Activated CD4-positive, alpha-beta memory T cell treated with anti-CD3 and anti-CD28 coated beads for 36 hours (primary cell): ENCODE data around the gene SSX2IP. TPM values are rescaled to one million over a fixed set of nuclear protein-coding genes. Genes with fewer than 3 reads are reported as not detected.
"Not testable (repeated sequence)": the region's sequence is repeated elsewhere in the genome, so short reads cannot be mapped to it uniquely, and the experiment has no call there.

Experiments used
- CTCF ChIA-PET: fragments of 350-600 bp; sonication (Branson Sonifier 250); formaldehyde crosslinking; loops from one replicate; lab custom pipeline; 2021; ENCODE audit warnings: antibody characterized with exemption, inconsistent platforms; lab: Charles Lee
- POLR2A ChIA-PET: fragments of 350-600 bp; sonication (Branson Sonifier 250); formaldehyde crosslinking; loops from one replicate; lab custom pipeline; 2021; ENCODE audit warnings: antibody characterized with exemption; lab: Charles Lee
- DNase-seq: peaks from one replicate; pipeline ENCODE4 v3.0.0-alpha.2; 2020
- H3K27ac Mint-ChIP-seq: one replicate; pipeline ENCODE4 v1.8.0; 2021; ENCODE audit warnings: mixed read lengths
- H3K27me3 Mint-ChIP-seq: one replicate; pipeline ENCODE4 v1.8.0; 2021; ENCODE audit warnings: mixed read lengths
- H3K36me3 Mint-ChIP-seq: one replicate; pipeline ENCODE4 v1.8.0; 2021; ENCODE audit warnings: mixed read lengths
- H3K4me1 Mint-ChIP-seq: one replicate; pipeline ENCODE4 v1.8.0; 2021; ENCODE audit warnings: low read depth, mixed read lengths
- H3K4me3 Mint-ChIP-seq: one replicate; pipeline ENCODE4 v1.8.0; 2021; ENCODE audit warnings: mild to moderate bottlenecking, mixed read lengths
- H3K9me3 Mint-ChIP-seq: one replicate; pipeline ENCODE4 v1.8.0; 2021; ENCODE audit warnings: mixed read lengths
- intact Hi-C: fragments of 100-400 bp; cut with micrococcal nuclease; formaldehyde crosslinking; loops from one replicate; pipeline ENCODE4 v1.15.1; 2023
- total RNA-seq, 2 experiments: library from RNA; stranded (reverse); gene quantifications; one replicate each; pipeline ENCODE4 v1.2.3, GENCODE V29; 2021

The SSX2IP gene
- total RNA-seq, 2 experiments from 2014 or later, result 10.9 to 11.6 TPM

DNA sequence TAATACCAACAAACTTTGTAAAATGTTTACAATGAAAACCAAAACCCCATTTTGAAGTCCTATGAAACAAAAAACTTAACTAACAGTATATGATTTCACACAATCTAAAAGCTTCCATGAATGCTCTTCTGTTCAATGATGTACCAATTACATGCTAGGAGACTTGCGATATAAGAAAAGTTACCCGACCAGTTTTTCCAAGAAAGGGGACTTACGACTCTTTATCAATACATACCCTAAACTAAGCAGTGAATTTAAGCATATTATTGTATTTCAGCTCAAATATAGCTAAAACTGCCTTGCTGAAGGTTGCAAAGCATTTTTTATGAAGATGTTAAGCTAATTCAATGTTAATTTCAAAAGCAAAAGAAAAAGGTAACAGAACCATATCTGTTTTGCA lies 15.6 kb downstream of the SSX2IP start:
- no peaks in the 10 kb centered on the region for H3K9me3 Mint-ChIP-seq
- no peaks in the 10 kb centered on the region for H3K27me3 Mint-ChIP-seq
- H3K4me1 Mint-ChIP-seq, result peaks cover 4% of the 10 kb centered on the region
- ChIA-PET POLR2A (no interaction called here), CTCF (interaction anchor here (0.7 kb wide), 1 partner anchor 49 kb away, joined by 3 read pairs; no protein-coding TSS in a partner anchor)
- no peak for DNase-seq
- intact Hi-C loops, result no loop called here
- no peak overlapping the region for H3K4me3 Mint-ChIP-seq
- H3K27ac Mint-ChIP-seq, result no peak overlapping the region
- peaks cover under 1% of the 10 kb centered on the region for H3K36me3 Mint-ChIP-seq

DNA sequence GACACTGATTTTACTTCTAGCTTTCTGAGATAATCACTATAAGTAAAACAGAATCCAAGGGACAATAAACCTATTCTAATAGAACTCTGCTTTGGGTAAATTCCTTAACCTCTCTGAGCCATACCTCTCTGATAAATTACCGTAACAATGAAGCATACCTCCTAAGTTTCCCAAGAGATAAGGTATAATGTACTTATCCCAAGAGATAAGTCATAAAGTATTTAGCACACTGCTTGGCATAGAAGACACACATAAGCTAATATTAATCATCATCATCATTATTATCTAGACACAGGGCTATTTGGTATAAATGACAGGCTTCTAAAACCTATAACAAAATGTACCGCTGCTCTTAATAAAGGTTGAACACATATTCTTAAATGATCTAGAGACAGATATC lies 16.2 kb downstream of the SSX2IP start:
- POLR2A ChIA-PET, result no interaction called here
- intact Hi-C loops, result no loop called here
- H3K4me3 Mint-ChIP-seq, result no peak overlapping the region
- H3K27me3 Mint-ChIP-seq, result no peaks in the 10 kb centered on the region
- CTCF ChIA-PET, result interaction anchor here (0.7 kb wide), 1 partner anchor 50 kb away, joined by 3 read pairs; no protein-coding TSS in a partner anchor
- no peaks in the 10 kb centered on the region for H3K9me3 Mint-ChIP-seq
- H3K4me1 Mint-ChIP-seq, result peaks cover 4% of the 10 kb centered on the region
- peaks cover 2% of the 10 kb centered on the region for H3K36me3 Mint-ChIP-seq
- DNase-seq, result no peak
- no peak overlapping the region for H3K27ac Mint-ChIP-seq

DNA sequence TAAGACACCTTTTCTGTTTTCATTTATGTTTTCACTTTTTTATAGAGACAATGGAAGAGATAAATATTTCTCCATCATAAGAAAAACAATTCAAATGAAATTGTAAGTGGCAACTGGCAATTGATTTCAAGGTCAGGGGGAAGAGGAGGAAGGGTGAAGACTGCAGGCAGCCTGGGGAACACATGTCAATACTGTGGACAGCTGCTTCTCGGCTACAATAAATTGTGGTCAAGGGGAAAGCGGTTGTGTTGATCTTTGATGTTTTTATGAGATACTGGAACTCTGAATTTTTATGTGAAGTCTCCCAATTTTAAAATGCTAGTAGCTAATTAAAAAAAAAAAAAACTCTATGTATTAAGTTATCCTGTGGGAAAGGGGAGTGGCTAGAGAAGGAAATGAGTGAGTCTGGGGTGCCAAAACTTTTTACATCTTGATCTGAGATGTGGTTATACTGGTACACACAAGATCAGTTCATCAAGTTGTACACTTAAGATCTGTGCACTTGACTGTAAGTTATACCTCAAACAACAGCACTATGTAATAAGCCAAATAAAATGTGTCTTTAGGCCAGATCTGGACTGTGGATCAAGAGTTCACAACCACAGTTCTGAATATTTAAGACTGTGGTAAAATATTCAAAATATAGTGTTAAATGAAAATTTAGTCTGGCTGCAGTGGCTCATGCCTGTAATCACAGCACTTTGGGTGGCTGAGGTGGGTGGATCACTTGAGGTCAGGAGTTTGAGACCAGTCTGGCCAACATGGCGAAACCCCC lies 18.0 kb downstream of the SSX2IP start:
- H3K27ac Mint-ChIP-seq, result no peak overlapping the region
- no peak overlapping the region for H3K4me3 Mint-ChIP-seq
- no peaks in the 10 kb centered on the region for H3K27me3 Mint-ChIP-seq
- H3K4me1 Mint-ChIP-seq, result peaks cover 4% of the 10 kb centered on the region
- intact Hi-C loops, result no loop called here
- ChIA-PET POLR2A (no interaction called here), CTCF (interaction anchor here (0.6 kb wide), 1 partner anchor 138 kb away, joined by 3 read pairs; no protein-coding TSS in a partner anchor)
- H3K9me3 Mint-ChIP-seq, result no peaks in the 10 kb centered on the region
- no peak for DNase-seq
- H3K36me3 Mint-ChIP-seq, result peaks cover 2% of the 10 kb centered on the region

DNA sequence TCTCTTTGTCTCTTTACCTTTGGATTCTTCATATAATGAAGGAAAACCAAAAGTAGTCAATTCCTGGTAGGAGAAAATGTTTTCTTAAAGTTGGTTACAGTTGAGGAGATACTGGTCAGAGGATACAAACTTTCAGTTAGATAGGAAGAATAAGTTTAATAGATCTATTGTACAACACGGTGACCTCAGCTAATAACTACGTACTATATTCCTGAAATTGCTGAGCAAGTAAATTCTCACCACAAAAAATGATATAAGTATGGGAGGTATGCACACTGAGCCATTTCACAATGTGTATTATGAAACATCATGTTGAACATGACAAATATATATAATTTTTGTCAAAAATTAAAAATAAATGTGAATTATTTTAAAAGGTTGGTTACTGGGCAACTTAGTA lies 20.4 kb downstream of the SSX2IP start:
- CTCF ChIA-PET, result interaction anchor here (1.2 to 2.2 kb wide), 4 partner anchors 47 to 93 kb away, joined by 3 to 18 read pairs (median 6); no protein-coding TSS in a partner anchor
- POLR2A ChIA-PET, result interaction anchor here (0.9 kb wide), 1 partner anchor 78 kb away, joined by 3 read pairs; no protein-coding TSS in a partner anchor
- no peak overlapping the region for H3K27ac Mint-ChIP-seq
- H3K4me3 Mint-ChIP-seq, result no peak overlapping the region
- peaks cover 2% of the 10 kb centered on the region for H3K36me3 Mint-ChIP-seq
- no peaks in the 10 kb centered on the region for H3K9me3 Mint-ChIP-seq
- peaks cover 4% of the 10 kb centered on the region for H3K4me1 Mint-ChIP-seq
- intact Hi-C loops, result loop anchor here (5.0 kb wide), 1 partner anchor 52 kb away; no protein-coding TSS in a partner anchor
- no peaks in the 10 kb centered on the region for H3K27me3 Mint-ChIP-seq
- no peak for DNase-seq

DNA sequence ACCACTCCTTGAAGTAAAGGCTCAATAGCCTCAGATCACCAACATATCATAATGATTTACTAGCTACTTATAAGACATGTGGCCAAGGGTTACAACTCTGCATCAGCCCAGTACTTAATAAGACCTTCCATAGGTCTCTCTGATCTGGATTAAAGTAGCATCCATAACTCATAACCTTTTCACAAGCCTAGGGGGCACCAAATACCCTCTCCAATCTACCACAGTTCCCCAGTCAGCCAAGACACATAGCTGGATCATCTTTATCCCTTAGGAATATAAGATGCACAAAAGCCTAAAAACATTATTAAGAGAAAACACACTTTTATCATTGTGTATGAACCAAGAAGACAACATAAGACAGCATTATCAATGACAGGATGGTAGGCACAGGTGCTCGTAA lies 22.1 kb downstream of the SSX2IP start:
- no peak for DNase-seq
- Mint-ChIP-seq H3K9me3 (no peaks in the 10 kb centered on the region), H3K4me3 (no peak overlapping the region), H3K27ac (no peak overlapping the region), H3K36me3 (peaks cover 2% of the 10 kb centered on the region), H3K4me1 (peaks cover 2% of the 10 kb centered on the region), H3K27me3 (no peaks in the 10 kb centered on the region)
- CTCF ChIA-PET, result interaction anchor here (0.6 to 2.2 kb wide), 4 partner anchors 21 to 86 kb away, joined by 3 to 18 read pairs (median 6); no protein-coding TSS in a partner anchor
- intact Hi-C loops, result loop anchor here (1.0 to 5.0 kb wide), 2 partner anchors 54 to 85 kb away; no protein-coding TSS in a partner anchor
- POLR2A ChIA-PET, result no interaction called here

DNA sequence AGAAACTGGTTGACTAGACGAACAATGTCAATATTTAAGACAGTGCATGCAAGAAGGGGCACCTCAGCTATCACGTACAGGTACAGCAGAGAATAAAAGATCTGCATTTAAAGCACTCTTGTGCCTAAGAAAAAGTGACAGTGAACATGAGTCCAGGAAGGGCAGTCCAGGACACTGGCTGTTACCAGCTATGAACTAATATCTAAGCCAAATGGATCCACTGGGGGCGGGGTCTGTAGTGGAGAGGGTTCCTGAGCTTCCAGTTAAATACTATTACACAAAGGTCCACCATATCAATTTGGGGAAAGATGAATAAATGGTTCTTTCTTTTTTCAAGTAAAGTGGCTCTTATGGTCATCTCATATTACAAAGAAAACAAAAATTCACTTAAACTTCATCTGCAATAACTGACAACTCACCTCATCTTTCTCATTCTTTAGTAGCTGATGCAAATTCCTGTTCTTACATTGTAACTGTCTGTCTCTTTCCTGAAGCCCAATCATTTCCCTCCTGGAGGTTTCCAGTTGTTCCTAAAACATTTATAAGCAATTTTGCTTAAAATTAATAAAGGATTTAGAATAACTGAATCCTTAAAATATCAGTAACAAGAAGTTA lies 24.5 kb downstream of the SSX2IP start:
- no peaks in the 10 kb centered on the region for H3K27me3 Mint-ChIP-seq
- no peak overlapping the region for H3K27ac Mint-ChIP-seq
- ChIA-PET POLR2A (no interaction called here), CTCF (no interaction called here)
- intact Hi-C loops, result loop anchor here (5.0 kb wide), 1 partner anchor 56 kb away; no protein-coding TSS in a partner anchor
- DNase-seq, result no peak
- no peaks in the 10 kb centered on the region for H3K9me3 Mint-ChIP-seq
- H3K36me3 Mint-ChIP-seq, result peaks cover 5% of the 10 kb centered on the region
- H3K4me1 Mint-ChIP-seq, result no peaks in the 10 kb centered on the region
- no peak overlapping the region for H3K4me3 Mint-ChIP-seq

DNA sequence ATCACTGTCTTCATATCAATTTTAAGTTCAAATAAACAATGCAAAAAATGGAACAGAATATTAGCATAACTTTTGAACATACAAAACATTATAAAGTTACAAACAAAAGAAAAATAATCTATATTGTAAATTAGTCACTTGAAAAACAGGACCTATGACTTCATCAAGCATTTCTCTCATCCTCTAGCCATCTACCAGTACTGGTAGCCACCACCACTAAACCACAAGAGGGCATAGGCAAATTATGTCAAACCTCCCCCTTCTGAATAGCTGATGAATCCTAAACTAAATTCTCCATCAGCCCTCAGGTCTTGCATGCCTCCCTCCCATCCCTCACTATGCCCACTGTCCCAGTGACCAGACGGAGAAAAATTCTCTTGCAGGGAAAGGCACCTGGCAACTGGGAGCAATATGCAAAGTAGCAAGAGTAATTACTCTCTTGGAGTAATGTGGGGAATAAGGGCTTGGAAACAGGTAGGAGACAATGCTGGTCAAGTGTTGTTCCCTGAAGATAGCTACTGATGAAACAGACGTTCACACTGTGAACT lies 37.1 kb downstream of the SSX2IP start:
- Mint-ChIP-seq H3K9me3 (no peaks in the 10 kb centered on the region), H3K4me1 (no peaks in the 10 kb centered on the region), H3K4me3 (no peak overlapping the region), H3K36me3 (peaks cover 14% of the 10 kb centered on the region), H3K27me3 (no peaks in the 10 kb centered on the region), H3K27ac (no peak overlapping the region)
- no peak for DNase-seq
- POLR2A ChIA-PET, result no interaction called here
- intact Hi-C loops, result no loop called here
- CTCF ChIA-PET, result no interaction called here

DNA sequence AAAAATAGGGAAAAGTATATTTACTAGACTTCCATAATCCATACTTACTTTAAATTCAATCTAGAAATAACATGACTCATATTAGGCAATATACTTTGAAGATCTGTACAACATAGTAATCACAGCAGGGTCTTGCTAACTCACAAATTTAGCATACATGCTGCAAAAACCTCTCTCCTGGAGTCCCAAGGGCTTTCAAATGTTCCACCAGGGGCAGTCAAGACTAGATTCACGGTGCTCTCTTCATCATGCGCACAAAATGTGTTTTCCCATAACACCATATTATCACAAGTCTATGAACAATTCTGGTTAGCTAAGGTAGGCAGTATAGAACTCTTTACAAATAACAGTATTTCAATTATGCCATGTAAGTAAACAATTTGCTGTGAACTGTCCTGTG lies 45.8 kb downstream of the SSX2IP start:
- DNase-seq, result no peak
- no peak overlapping the region for H3K27ac Mint-ChIP-seq
- H3K36me3 Mint-ChIP-seq, result peaks cover 1% of the 10 kb centered on the region
- POLR2A ChIA-PET, result no interaction called here
- no peaks in the 10 kb centered on the region for H3K9me3 Mint-ChIP-seq
- no peaks in the 10 kb centered on the region for H3K4me1 Mint-ChIP-seq
- no peaks in the 10 kb centered on the region for H3K27me3 Mint-ChIP-seq
- intact Hi-C loops, result no loop called here
- CTCF ChIA-PET, result no interaction called here
- no peak overlapping the region for H3K4me3 Mint-ChIP-seq

DNA sequence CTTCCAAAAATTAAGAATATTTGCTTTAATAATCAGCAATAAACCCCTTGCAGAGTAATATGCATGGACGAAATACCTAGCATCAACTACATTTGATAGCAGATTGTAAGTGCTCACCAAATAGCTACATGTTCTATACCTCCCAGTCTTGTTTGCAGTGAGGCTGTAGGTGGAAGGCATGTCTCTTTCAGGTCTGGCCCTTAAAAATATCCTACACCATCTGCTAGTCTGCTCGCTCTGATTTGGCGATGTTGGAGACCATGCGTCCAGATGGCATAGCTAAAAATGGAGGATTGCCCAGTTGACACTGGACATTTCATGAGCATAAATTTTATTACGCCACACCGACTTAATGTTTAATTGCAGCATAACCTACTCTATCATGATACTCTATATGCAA lies 47.1 kb downstream of the SSX2IP start:
- no peak for DNase-seq
- Mint-ChIP-seq H3K4me1 (no peaks in the 10 kb centered on the region), H3K9me3 (no peaks in the 10 kb centered on the region), H3K36me3 (peaks cover 1% of the 10 kb centered on the region), H3K4me3 (no peak overlapping the region), H3K27me3 (no peaks in the 10 kb centered on the region), H3K27ac (no peak overlapping the region)
- CTCF ChIA-PET, result interaction anchor here (1.1 to 1.4 kb wide), 2 partner anchors 81 to 124 kb away, joined by 3 to 6 read pairs; no protein-coding TSS in a partner anchor
- intact Hi-C loops, result no loop called here
- POLR2A ChIA-PET, result no interaction called here

DNA sequence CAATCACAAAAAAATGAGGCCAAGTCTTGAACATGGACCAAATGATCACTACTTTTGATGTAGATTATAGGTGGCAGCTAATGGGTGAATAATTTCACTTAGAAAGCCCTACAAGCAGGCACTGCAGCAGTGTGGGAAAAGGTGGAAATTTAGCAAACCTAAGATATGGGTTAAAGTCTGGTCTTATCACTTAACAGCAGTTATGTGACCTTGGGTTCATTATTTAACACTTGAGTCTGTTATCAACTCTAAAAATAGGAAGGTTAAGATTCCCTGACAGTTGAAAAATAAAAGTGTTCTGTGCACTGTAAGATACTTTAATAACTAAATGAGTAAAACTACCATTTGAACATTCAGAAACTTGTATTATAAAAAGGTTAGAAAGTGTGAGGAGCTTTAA lies 47.5 kb downstream of the SSX2IP start:
- no peak overlapping the region for H3K4me3 Mint-ChIP-seq
- intact Hi-C loops, result no loop called here
- no peaks in the 10 kb centered on the region for H3K4me1 Mint-ChIP-seq
- ChIA-PET CTCF (interaction anchor here (1.1 to 1.4 kb wide), 2 partner anchors 82 to 125 kb away, joined by 3 to 6 read pairs; no protein-coding TSS in a partner anchor), POLR2A (no interaction called here)
- peaks cover 1% of the 10 kb centered on the region for H3K36me3 Mint-ChIP-seq
- H3K9me3 Mint-ChIP-seq, result no peaks in the 10 kb centered on the region
- no peaks in the 10 kb centered on the region for H3K27me3 Mint-ChIP-seq
- no peak overlapping the region for H3K27ac Mint-ChIP-seq
- no peak for DNase-seq

DNA sequence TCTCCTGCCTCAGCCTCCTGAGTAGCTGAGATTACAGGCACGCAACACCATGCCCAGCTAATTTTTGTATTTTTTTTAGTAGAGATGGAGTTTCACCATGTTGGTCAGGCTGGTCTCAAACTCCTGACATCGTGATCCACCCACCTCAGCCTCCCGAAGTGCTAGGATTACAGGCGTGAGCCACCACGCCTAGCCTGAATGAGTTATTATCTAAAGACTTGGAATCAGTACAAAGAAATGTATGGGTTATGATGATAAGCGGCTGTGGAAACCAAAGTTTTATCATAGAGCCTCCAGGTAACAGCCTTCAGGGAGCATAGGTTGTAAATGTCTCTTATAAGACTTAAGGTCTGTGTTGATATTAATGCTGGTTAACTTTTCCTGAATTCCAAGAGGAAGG lies 50.5 kb downstream of the SSX2IP start:
- DNase-seq, H3K9me3 Mint-ChIP-seq, H3K27ac Mint-ChIP-seq, POLR2A ChIA-PET, intact Hi-C loops, H3K36me3 Mint-ChIP-seq, H3K4me1 Mint-ChIP-seq, H3K27me3 Mint-ChIP-seq, H3K4me3 Mint-ChIP-seq: not testable (repeated sequence)
- CTCF ChIA-PET, result interaction anchor here (1.1 kb wide), 1 partner anchor 114 kb away, joined by 4 read pairs; no protein-coding TSS in a partner anchor

DNA sequence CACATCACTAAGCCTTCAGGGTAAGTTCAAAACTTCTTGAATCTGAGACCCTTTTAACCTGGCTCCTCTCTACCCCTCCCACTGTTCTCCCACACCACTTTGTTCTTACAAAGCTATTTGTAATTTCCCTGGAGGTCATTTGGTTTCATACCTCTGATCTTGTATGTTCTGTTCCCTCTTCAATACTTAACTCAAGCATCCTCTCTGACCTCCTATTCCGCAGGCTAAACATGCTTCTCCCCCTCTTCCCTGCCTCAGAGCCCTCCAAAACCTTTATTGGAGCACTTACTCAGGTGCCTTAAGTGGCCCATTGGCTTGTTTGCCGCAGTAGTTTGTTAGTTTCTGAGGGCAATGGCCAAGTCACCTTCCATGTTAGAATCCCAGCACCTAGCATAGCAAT lies 54.8 kb downstream of the SSX2IP start:
- H3K4me3 Mint-ChIP-seq, result no peak overlapping the region
- peaks cover 7% of the 10 kb centered on the region for H3K4me1 Mint-ChIP-seq
- H3K27ac Mint-ChIP-seq, result no peak overlapping the region
- ChIA-PET CTCF (no interaction called here), POLR2A (no interaction called here)
- no peak for DNase-seq
- H3K27me3 Mint-ChIP-seq, result peaks cover 2% of the 10 kb centered on the region
- H3K36me3 Mint-ChIP-seq, result no peaks in the 10 kb centered on the region
- intact Hi-C loops, result no loop called here
- no peaks in the 10 kb centered on the region for H3K9me3 Mint-ChIP-seq
